K562 (cell line): ENCODE measurements around the gene MYO18A. TPM values are rescaled to one million over a fixed set of nuclear protein-coding genes. Genes with fewer than 3 reads are reported as not detected.
"Not testable (repeated sequence)": the region's sequence is repeated elsewhere in the genome, so short reads cannot be mapped to it uniquely, and the experiment has no call there.

Experiments used
- ATAC-seq: fragments of 200-7000 bp; cut with Tn5 transposase; 3 replicates; pipeline ENCODE4 v1.9.1; 2020; ENCODE audit warnings: moderate library complexity
- BruUV-seq: library from RNA; stranded (reverse); fragments of 400-500 nt; replicated peaks from 2 replicates; lab custom pipeline; 2021; lab: Mats Ljungman, UMichigan
- CTCF ChIA-PET: fragments of 300-600 bp; formaldehyde crosslinking; extraction: SDS; loops from one replicate; lab custom pipeline; 2021; ENCODE audit warnings: low intra/inter-chr PET ratio; lab: Yijun Ruan, JAX
- POLR2A ChIA-PET: fragments of 300-600, 350-650 bp; sonication (Branson Sonifier 250); formaldehyde crosslinking; extraction: SDS; loops from one replicate; lab custom pipeline; 2021; ENCODE audit warnings: antibody characterized with exemption, inconsistent platforms; lab: Yijun Ruan, JAX
- DNase-seq, 4 experiments: peaks; one replicate each; pipeline versions ENCODE4 v3.0.0 to v3.0.0-alpha.2; 2011 to 2018; ENCODE audit warnings: low spot score in 3 of 4, mixed read lengths in 3 of 4; ENCODE audit errors: extremely low read depth in 1 of 4
- FAIRE-seq: peaks from 2 replicates; lab custom pipeline; 2011; peaks lifted over from hg19 to GRCh38; lab: Jason Lieb, UNC
- H2AFZ ChIP-seq: 2 replicates; pipeline ENCODE4 v1.6.0; 2011; ENCODE audit warnings: low read depth, low read length, control low read depth, inconsistent platforms
- H3K27ac ChIP-seq: fragments of 200-600 bp; 3 replicates; pipeline ENCODE4 v1.8.0; 2011; ENCODE audit warnings: low read depth, mild to moderate bottlenecking, control low read depth, inconsistent platforms, low read length, moderate library complexity, mixed read lengths; ENCODE audit errors: extremely low read depth
- H3K27me3 ChIP-seq, 2 experiments: fragments of 300-600 bp in 1 of 2; 2 replicates in 1 of 2; 3 replicates in 1 of 2; pipeline versions ENCODE4 v1.6.0 to v1.8.0; 2011; ENCODE audit warnings: inconsistent platforms in 2 of 2, low read length in 2 of 2, mild to moderate bottlenecking in 1 of 2, mixed read lengths in 1 of 2, moderate library complexity in 1 of 2; ENCODE audit not compliant: control insufficient read depth in 2 of 2, insufficient read depth in 2 of 2
- H3K36me3 ChIP-seq: fragments of 300-600 bp; 3 replicates; pipeline ENCODE4 v1.8.0; 2011; ENCODE audit warnings: mild to moderate bottlenecking, low read length, inconsistent platforms; ENCODE audit not compliant: control insufficient read depth, insufficient read depth
- H3K4me1 ChIP-seq, 2 experiments: fragments of 200-600 bp in 1 of 2; replicated peaks in 1 of 2; 2 replicates in 1 of 2; 3 replicates in 1 of 2; pipeline versions ENCODE4 v1.5.1 to v1.8.0; 2011; ENCODE audit warnings: inconsistent platforms in 2 of 2, low read length in 2 of 2, mild to moderate bottlenecking in 1 of 2, mixed read lengths in 1 of 2, moderate library complexity in 1 of 2; ENCODE audit not compliant: control insufficient read depth in 2 of 2, insufficient read depth in 2 of 2
- H3K4me2 ChIP-seq: 2 replicates; pipeline ENCODE4 v1.6.1; 2011; ENCODE audit warnings: low read length, control low read depth, inconsistent platforms, mixed read lengths; ENCODE audit not compliant: insufficient read depth
- H3K4me3 ChIP-seq: fragments of 200-600 bp; sonication (generic), shearing (Covaris generic); 2 replicates; pipeline ENCODE4 v1.5.1; 2016; ENCODE audit warnings: control low read depth, inconsistent platforms
- H3K79me2 ChIP-seq: fragments of 200-600 bp; 3 replicates; pipeline ENCODE4 v1.8.0; 2011; ENCODE audit warnings: low read length, inconsistent platforms; ENCODE audit not compliant: control insufficient read depth, insufficient read depth
- H3K9ac ChIP-seq, 2 experiments: 2 replicates each; pipeline versions ENCODE4 v1.6.0 to v1.6.1; 2011; ENCODE audit warnings: low read depth in 2 of 2, low read length in 2 of 2, control low read depth in 1 of 2, inconsistent platforms in 1 of 2, mild to moderate bottlenecking in 1 of 2, mixed read lengths in 1 of 2; ENCODE audit not compliant: insufficient read depth in 1 of 2
- H3K9me1 ChIP-seq: one replicate; pipeline ENCODE4 v1.6.0; 2011; ENCODE audit warnings: inconsistent platforms, mild to moderate bottlenecking, low read length, moderate library complexity; ENCODE audit not compliant: control insufficient read depth, insufficient read depth
- H3K9me3 ChIP-seq: replicated peaks from 2 replicates; pipeline ENCODE4 v1.5.1; 2011; ENCODE audit warnings: low read depth, low read length, inconsistent platforms; ENCODE audit not compliant: control insufficient read depth, insufficient read depth
- H4K20me1 ChIP-seq: replicated peaks from 2 replicates; pipeline ENCODE4 v1.6.1; 2011; ENCODE audit warnings: low read length, inconsistent platforms, mixed read lengths; ENCODE audit not compliant: control insufficient read depth, insufficient read depth
- AFF4 ChIP-seq: sonication (generic); formaldehyde crosslinking; IDR thresholded peaks from 2 replicates; pipeline ENCODE4 v1.8.0; 2023; ENCODE audit warnings: mild to moderate bottlenecking, missing genetic modification reagents
- GTF2F1 ChIP-seq: IDR thresholded peaks from 2 replicates; pipeline ENCODE4 v1.6.1; 2011; ENCODE audit warnings: low read depth, low read length, improper control_type of control experiment
- KDM1A ChIP-seq, 2 experiments: fragments of 450-650 bp; IDR thresholded peaks; 2 replicates each; pipeline ENCODE4 v1.6.1; 2016; ENCODE audit warnings: mild to moderate bottlenecking in 2 of 2
- MXD1 ChIP-seq: fragments of 250-450 bp; sonication (Bioruptor Pico); IDR thresholded peaks from 2 replicates; pipeline ENCODE4 v1.8.0; 2021; ENCODE audit warnings: borderline replicate concordance, mild to moderate bottlenecking, moderate library complexity; ENCODE audit not compliant: poor library complexity, severe bottlenecking
- NRF1 ChIP-seq, 2 experiments: fragments of 450-650 bp; IDR thresholded peaks in 1 of 2; conservative IDR thresholded peaks in 1 of 2; 2 replicates each; pipeline ENCODE4 v1.6.1; 2014; ENCODE audit warnings: mild to moderate bottlenecking in 2 of 2
- RFX5 ChIP-seq: IDR thresholded peaks from 2 replicates; pipeline ENCODE4 v1.6.1; 2011; ENCODE audit warnings: low read depth, mild to moderate bottlenecking, improper control_type of control experiment, low read length
- UBTF ChIP-seq, 2 experiments: IDR thresholded peaks; 2 replicates each; pipeline ENCODE4 v1.6.1; 2012; ENCODE audit warnings: improper control_type of control experiment in 2 of 2, low read depth in 2 of 2, low read length in 2 of 2, borderline replicate concordance in 1 of 2
- WGBS: fragments of 100-300 bp; shearing (Covaris generic); methylation state at CpG from one replicate; pipeline ENCODE4 v1.1.6; 2016; ENCODE audit warnings: low coverage, mixed read lengths; ENCODE audit not compliant: insufficient coverage; ENCODE audit errors: missing lambda C conversion rate; 5-methylcytosine and 5-hydroxymethylcytosine counted together
- in situ Hi-C: fragments of 300-500 bp; cut with MboI; formaldehyde crosslinking; loops from 4 replicates; pipeline ENCODE4 v1.15.0; 2018; ENCODE audit warnings: inconsistent platforms, mixed read lengths
- intact Hi-C: fragments of 100-400 bp; cut with micrococcal nuclease; formaldehyde crosslinking; loops from 2 replicates; pipeline ENCODE4 v1.14.2; 2022
- polyA plus RNA-seq, 8 experiments: library from polyadenylated mRNA; depleted of rRNA in 4 of 8; stranded (reverse) in 5 of 8; unstranded in 3 of 8; fragments of >200 nt; fragmentation: Nextera tagmentation in 2 of 8; fragmentation: Illumina TruSeq in 1 of 8; extraction: Ambion mirVana in 2 of 8; extraction: Trizol in 1 of 8; gene quantifications; 2 replicates each; pipeline versions ENCODE4 v1.2.1 to v1.2.3, GENCODE V29; 2011 to 2014; ENCODE audit warnings: inconsistent platforms in 1 of 8, missing spikeins in 1 of 8
- total RNA-seq, 7 experiments: library from RNA; depleted of rRNA in 6 of 7; stranded (reverse); fragments of >200 nt in 6 of 7; fragmentation: Illumina TruSeq in 2 of 7; extraction: Trizol in 2 of 7; gene quantifications; 2 replicates each; pipeline versions ENCODE4 v1.2.1 to v1.2.3, GENCODE V29; 2011 to 2021; ENCODE audit warnings: low replicate concordance in 1 of 7

MYO18A gene
- total and polyA plus RNA-seq, 9 of the 15 experiments (the other 6 are each of a cell fraction or from before 2014, with no cell fraction given): 2.5 to 65.4 (median 17.1) TPM

GRCh38 chr17:29205047-29205446, 24.8 kb upstream of the MYO18A start (continued):
- TF ChIP-seq AFF4 (no peak), GTF2F1 (no peak), MXD1 (no peak), RFX5 (no peak)

GRCh38 chr17:29204068-29204804, 24.0 kb upstream of the MYO18A start:
- 7% methylated on average over 16 of the region's 16 CpGs for WGBS
- ATAC-seq (peak; percentile 97), FAIRE-seq (peak; percentile 32), DNase-seq (peak in 2 of 4 experiments; percentile 38 to 68)
- H3K27ac ChIP-seq, BruUV-seq, H4K20me1 ChIP-seq, H3K4me1 ChIP-seq, H3K27me3 ChIP-seq, H3K9me3 ChIP-seq, H3K79me2 ChIP-seq, H3K36me3 ChIP-seq, intact Hi-C loops, H3K4me3 ChIP-seq, in situ Hi-C loops, H3K9me1 ChIP-seq: not testable (repeated sequence)
- ChIA-PET POLR2A (interaction anchor here (0.6 to 2.2 kb wide), 8 partner anchors 10 to 254 kb away, joined by 3 to 9 read pairs (median 4); no protein-coding TSS in a partner anchor), CTCF (interaction anchor here (0.9 kb wide), 1 partner anchor 56 kb away, joined by 3 read pairs; no protein-coding TSS in a partner anchor)
- H2AFZ ChIP-seq: peak overlapping the region; percentile 63; the same call in 1 of the 2 replicates
- H3K9ac ChIP-seq: peak overlapping the region in 1 of 2 experiments; percentile 35; a peak in 1 of 4 replicates
- peak overlapping the region; percentile 18; the same call in 1 of the 2 replicates for H3K4me2 ChIP-seq
- TF ChIP-seq UBTF (IDR thresholded peaks at IDR 0.05; ENCODE audit: borderline replicate concordance in 1 of 2, low read depth in 2 of 2, low read length in 2 of 2) (peak in 1 of 2 experiments; percentile 47; a peak in 1 of 4 replicates), KDM1A (IDR thresholded peaks at IDR 0.05) (peak in 1 of 2 experiments; percentile 17; a peak in 1 of 4 replicates), NRF1 (conservative IDR thresholded peaks at IDR 0.05 in 1 of 2, IDR thresholded peaks at IDR 0.05 in 1 of 2) (peak; percentile 28 to 40; a peak in 3 of 4 replicates)
